Activated T-helper 1 cell treated with anti-CD3 and anti-CD28 coated beads, Interleukin-2, amount 50 U/mL, for 16 hours (primary cell): ENCODE data around the gene FGF16.
"Not testable (repeated sequence)": the region's sequence is repeated elsewhere in the genome, so short reads cannot be mapped to it uniquely, and the experiment has no call there.

Experiments used
- DNase-seq, 2 donors: peaks; one replicate each; pipeline ENCODE4 v3.0.0-alpha.2; 2020; ENCODE audit warnings: low read depth in 1 of 2, low spot score in 1 of 2

The FGF16 gene

GRCh38 chrX:77446908-77447652, at the start of gene FGF16:
Gene FGF16 (plus strand): TSS chrX:77447389. CDS start chrX:77447675, 286 bp downstream.
- no peak for DNase-seq

DNA sequence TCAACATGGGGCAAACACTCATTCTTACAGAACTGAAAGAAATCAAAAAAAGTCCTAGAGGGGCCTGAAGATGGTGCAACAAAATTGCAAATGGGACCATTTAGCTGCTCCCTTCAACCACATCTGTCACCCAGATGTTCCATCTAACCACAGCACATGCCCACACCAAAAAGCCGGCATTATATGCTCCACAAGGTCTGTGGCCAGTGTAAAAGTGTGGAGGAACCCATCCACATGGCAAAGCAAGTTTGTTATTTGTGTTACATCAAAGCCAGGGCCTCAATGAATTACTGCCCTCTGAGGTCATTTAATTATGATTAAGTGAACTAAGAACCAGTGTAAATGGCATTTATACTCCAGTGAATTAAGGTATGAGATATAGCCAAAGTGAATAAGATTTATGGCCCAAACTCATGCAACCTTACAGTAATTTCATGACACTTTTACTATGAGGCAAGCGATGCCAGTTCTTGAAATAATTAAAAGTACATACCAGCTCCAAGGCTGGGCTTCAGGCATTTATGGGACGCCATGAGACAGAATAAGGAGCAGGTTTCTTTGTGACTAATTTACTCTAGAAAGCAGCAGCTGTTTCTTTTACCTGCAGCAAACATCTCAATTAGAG, 48.7 kb upstream of the FGF16 start:
- DNase-seq = no peak

DNA sequence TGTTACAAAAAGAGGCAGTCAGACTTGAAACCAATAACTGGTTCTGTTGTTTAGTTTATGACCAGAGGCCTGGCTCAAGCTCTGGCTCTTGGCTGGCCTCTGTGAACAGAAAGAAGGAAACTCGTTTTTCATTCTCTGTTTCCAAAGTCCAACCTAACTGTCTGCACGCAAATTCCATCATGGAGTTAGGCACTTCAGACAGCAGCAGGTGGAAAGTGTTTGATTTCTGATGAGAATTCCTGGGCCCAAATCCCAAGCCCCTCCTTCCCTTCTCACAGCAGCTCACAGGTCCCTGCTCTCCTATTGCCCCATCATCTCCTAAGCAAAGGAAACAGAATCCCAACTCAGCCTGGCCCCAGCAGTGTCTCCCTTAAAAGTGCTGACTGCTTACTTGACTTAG, 42.8 kb upstream of the FGF16 start:
- DNase-seq = no peak

GRCh38 chrX:77407821-77408220, 39.4 kb upstream of the FGF16 start:
- not testable (repeated sequence) for DNase-seq

GRCh38 chrX:77412631-77413030, 34.6 kb upstream of the FGF16 start:
- DNase-seq = no peak

- DNase-seq = no peak
Observed at GRCh38 chrX:77415161-77415560, 32.0 kb upstream of the FGF16 start.

DNA sequence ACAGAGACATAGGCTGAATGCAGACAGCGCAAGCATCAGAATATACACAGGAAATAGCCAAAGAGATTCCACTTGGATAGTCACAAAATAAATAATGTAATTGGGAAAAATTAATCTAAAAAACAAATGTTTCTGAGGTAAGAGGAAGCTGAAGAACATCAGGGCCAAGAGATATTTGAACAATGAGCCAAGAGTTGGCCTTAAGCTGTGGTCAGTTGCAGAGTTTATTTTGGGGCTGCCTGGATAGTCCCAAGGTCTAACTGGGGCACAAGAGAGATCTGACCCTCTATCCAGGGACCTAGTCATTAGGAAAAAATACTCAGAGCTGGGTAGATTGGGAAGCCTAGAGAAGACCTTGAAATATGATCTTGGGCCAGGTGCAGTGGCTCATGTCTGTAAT, 31.3 kb upstream of the FGF16 start:
- no peak for DNase-seq

DNA sequence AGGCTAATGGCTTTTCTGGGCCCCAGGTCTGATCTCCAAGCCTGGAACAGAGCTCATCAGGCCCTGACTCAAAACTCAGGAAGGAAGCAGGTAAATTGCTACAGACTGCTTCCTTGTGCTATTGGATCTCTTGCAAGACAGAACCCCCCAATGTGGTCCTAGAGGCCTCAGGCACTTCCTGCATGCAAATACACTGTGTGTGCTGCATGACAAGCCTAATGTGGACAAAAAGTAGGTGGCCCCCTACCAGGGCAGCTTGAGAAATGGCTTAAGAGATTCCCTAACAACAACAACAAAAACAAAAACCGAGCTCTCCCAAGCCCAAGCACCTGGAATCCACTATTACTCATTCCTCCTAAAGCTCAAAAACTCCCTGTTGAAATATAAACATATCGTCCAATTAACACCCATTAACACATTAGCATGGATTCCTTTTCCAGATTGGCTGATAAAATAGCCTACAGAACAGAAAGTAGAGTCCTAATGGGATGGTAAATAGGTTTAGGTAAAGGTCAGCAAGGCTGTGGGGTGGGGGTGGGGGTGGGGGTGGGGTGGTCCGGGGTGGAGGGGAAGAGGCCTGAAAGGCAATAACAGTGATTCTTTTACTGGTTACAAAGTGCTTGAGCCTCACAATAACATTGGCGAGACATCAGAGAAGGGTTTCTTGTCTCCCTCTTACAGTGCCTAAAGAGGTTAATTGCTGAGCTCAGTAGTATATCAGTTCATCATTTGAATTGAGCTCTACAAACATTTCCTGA, 24.1 kb upstream of the FGF16 start:
- DNase-seq = no peak

- DNase-seq = no peak
Observed at GRCh38 chrX:77426811-77427210, 20.4 kb upstream of the FGF16 start.

GRCh38 chrX:77427611-77428010, 19.6 kb upstream of the FGF16 start:
- DNase-seq = no peak

DNA sequence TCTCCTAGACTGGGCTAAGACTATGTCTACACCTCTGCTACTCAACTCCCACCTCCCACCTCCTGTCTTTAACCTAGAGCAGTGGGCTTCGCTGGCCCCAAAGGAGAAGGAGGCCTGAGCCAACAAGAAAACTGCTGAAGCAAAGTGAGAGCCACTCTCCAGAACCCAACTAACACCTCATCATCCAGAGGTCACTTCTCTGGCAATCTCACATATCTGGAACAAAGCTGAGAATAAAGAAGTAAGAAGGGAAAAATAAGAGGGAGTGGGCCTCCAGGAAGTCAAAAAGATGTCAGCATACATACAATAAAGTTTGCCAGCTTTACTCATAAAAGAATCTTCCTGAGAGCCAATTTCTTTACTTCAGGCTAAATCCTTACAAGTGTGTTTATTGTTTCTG, 18.6 kb upstream of the FGF16 start:
- no peak for DNase-seq

DNA sequence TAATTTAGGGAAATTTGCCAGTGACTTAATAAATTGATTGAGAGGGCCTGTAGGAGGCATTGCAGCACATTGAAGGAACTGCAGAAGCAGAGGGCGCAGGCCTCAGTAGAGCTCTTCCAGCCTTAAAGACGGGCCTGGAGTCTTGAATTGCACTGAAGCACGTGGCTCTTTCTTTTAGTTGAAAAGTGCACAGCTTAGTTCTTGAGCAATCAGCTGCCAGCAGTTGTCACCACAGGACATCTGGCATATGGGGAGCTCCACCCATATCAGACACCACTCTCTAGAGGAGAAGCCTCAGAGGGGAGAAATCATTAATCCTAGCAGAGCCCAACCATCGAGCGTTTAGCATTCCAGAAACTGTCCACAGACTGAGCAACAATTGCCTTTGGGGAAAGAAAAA, 16.0 kb upstream of the FGF16 start:
- DNase-seq = no peak

- no peak for DNase-seq
Observed at GRCh38 chrX:77433001-77433400, 14.2 kb upstream of the FGF16 start.

- no peak for DNase-seq
Observed at GRCh38 chrX:77434962-77435361, 12.2 kb upstream of the FGF16 start.

- DNase-seq = no peak
Observed at GRCh38 chrX:77436271-77436670, 10.9 kb upstream of the FGF16 start.

DNA sequence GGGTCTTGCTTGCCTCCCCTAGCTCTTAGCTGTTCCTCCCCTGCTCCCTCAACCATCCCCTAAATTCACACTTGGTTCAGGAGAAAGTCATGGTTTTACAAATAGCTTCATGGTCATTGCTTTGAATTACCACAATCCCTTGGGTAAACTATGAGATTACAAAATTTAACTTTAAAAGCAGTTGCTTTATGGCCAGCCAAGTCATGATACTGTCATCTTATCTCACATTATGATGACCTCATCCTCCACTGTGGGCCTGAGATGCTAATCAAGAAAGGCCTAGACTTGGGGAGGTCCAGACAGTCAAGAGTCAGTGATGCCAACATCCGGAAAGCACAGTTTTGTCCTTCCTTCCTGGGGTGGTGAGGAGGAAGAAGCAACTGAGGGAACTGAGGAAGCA, 10.5 kb upstream of the FGF16 start:
- DNase-seq = no peak

DNA sequence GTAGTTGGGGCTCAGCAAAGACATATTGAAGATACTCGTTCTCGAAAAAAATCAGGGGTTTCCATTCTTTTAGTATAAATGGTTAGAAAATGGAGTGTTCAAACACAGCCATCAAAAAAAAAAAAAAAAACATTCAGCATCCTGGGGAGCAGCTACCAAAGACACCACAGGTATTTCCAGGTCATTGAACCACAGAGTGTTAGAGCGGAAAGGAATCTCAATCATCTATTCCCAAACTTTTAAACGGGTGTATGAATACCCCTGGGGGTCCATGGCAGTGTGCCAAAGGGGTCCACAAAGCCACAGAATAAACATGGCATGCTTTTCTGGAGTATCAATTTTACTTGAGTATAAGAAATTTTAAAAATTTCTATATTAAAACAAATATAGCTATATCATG, 6.9 kb upstream of the FGF16 start:
- DNase-seq = no peak

DNA sequence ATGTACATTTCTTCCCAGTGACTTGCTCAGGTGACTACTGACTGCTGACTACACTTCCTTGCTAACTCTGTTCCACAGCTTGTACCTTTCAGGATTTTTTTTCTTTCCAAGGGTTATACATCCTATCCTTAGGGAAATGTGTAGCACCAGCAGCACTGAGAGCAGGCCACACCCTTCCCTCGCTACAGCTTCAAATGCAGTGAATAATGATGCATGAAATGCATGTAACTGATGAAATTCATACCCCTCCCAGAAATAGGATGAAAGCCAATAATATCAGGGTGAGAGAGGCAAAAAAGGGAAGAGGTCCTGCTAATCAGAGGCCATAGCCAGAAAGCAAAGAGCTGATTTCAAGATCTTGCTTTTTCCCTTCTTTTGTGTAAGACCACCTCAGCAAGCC, 6.2 kb upstream of the FGF16 start:
- DNase-seq = no peak

GRCh38 chrX:77441479-77441878, 5.7 kb upstream of the FGF16 start:
- DNase-seq = no peak

DNA sequence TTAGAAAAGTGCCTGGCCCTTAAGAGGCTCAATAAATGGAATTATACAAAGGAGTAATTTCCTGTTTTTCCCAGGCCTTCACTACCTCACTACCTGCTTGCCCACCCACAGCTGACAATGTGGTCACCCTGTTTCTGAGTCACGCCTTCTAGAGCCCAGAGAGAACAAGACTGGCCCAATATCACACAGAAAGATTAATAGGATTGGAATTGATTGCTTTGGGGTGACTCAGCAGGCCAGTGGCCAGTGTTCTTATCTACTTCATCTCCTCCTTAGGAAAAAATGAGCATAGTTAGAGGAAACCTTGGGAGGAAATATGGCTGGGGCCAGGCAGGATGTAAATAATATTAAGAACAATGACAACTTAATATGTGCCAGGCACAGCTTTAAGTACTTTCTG, 4.5 kb upstream of the FGF16 start:
- DNase-seq = no peak

- DNase-seq = no peak
Observed at GRCh38 chrX:77444075-77444474, 3.1 kb upstream of the FGF16 start.

DNA sequence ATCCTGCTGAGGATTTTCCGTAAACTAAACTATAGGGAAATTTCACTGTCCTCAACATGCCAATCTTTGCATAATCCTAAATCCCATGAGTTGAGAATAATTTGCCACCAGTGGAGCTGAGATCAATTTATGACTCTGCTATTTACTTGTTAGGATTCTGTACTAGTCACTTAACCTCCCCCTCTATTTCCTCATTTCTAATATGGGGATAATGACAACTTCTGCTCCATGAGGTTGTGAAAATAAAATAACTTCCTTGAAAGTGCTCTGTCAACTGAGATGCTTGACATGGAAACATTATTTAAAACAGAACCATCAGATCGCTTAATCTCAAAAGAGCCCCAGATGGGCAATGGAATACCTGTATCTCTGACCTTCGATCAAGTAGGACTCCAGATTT, 2.6 kb upstream of the FGF16 start:
- DNase-seq = no peak
